Rectal smooth muscle tissue (tissue), 1 donor: ENCODE data around the gene DRAXIN.

Experiments used
- H3K27ac ChIP-seq: one replicate; pipeline ENCODE4 v1.7.0; 2013; ENCODE audit warnings: low read depth, low read length, inconsistent platforms
- H3K27me3 ChIP-seq: one replicate; pipeline ENCODE4 v1.7.0; 2013; ENCODE audit warnings: low read length; ENCODE audit not compliant: control insufficient read depth, insufficient read depth
- H3K36me3 ChIP-seq: one replicate; pipeline ENCODE4 v1.7.0; 2013; ENCODE audit warnings: low read length; ENCODE audit not compliant: control insufficient read depth, insufficient read depth
- H3K4me1 ChIP-seq: one replicate; pipeline ENCODE4 v1.7.0; 2013; ENCODE audit warnings: low read length; ENCODE audit not compliant: control insufficient read depth, insufficient read depth
- H3K4me3 ChIP-seq: one replicate; pipeline ENCODE4 v1.7.0; 2013; ENCODE audit warnings: low read length
- H3K9ac ChIP-seq: one replicate; pipeline ENCODE4 v1.7.0; 2013; ENCODE audit warnings: low read length

The DRAXIN gene

DNA sequence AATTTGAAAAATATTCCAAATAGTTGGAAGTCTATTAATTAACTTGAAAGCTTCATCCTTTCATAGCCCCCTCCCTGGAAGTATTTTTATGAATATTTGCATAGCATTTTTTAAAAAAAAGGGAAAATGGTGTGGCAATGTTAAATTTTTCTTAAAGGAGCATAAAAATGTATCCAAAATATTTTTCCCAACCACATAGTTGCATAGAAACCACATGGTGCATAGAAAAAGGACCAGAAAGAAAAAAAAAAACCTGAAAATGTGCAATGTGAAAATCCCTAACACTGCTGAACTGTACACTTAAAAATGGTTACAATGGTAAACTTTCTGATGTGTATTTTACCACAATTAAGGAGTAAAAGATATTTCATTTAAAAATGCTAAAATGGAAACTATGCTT lies 78.5 kb downstream of the DRAXIN start:
- Histone ChIP-seq H3K36me3 (no peaks in the 10 kb centered on the region), H3K4me3 (no peak overlapping the region), H3K27me3 (no peaks in the 10 kb centered on the region), H3K4me1 (no peaks in the 10 kb centered on the region), H3K9ac (no peak overlapping the region), H3K27ac (no peak overlapping the region)

DNA sequence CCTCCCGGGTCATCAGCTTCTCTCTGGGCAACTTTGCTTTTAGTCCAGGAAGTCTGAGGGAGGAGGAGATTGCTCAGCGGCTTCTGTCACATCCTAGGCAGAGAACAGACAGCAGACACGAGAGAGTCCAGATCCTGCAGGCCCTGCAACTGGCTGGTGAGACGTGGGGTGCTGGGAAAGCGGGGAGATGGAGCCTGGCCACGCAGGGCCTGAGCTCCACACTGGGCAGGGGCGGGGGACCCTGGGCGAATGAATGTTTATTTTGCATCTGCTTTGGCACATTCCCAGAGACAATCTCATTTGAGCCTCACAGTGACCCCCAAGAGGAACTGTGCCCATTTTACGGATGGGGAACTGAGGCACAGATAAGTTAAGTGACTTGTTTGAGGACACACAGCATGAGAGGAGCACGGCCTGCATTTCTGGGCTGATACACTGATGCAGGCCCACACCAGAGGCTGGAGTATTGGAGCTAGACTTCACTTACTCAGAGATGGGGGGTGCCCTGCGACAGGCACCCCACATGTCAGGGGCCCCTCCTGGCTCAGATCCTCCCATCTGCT lies 80.1 kb downstream of the DRAXIN start:
- Histone ChIP-seq H3K4me3 (no peak overlapping the region), H3K9ac (no peak overlapping the region), H3K27ac (no peak overlapping the region), H3K4me1 (no peaks in the 10 kb centered on the region), H3K27me3 (no peaks in the 10 kb centered on the region), H3K36me3 (no peaks in the 10 kb centered on the region)

DNA sequence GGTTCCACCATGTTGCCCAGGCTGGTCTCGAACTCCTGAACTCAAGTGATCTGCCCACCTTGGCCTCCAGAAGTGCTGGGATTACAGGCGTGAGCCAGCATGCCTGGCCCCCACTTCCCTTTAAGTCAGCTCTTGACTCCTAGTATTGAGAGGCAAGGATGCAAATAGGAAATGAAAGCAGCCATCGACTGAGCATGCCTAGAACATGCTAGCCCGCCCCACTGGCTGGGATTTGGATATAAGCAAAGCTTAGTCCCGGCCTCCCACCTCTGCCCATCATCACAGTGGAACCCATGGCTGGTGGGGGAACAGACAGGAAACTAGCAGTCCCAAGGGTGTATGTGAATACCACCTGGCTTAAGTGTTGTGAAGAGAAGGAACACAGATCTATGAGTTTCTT lies 80.9 kb downstream of the DRAXIN start:
- Histone ChIP-seq H3K36me3 (no peaks in the 10 kb centered on the region), H3K27ac (no peak overlapping the region), H3K9ac (no peak overlapping the region), H3K4me3 (no peak overlapping the region), H3K27me3 (no peaks in the 10 kb centered on the region), H3K4me1 (no peaks in the 10 kb centered on the region)

DNA sequence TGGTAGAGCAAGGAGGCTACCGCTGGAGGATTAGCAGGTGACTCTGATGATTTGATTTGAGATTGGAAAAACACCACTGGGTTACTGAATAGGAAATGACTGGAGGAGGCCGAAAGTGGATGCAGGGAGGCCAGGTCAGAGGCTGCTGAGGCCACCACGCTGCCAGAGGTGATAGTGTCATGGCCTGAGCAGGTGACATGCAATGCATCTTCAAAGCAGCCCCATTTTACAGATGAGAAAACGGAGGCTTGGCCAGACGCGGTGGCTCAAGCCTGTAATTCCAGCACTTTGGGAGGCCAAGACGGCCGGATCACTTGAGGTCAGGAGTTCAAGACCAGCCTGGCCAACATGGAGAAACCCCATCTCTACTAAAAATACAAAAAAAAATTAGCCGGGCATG lies 83.2 kb downstream of the DRAXIN start:
- H3K27me3 ChIP-seq: no peaks in the 10 kb centered on the region
- H3K27ac ChIP-seq: no peak overlapping the region
- H3K9ac ChIP-seq: no peak overlapping the region
- no peaks in the 10 kb centered on the region for H3K4me1 ChIP-seq
- H3K4me3 ChIP-seq: no peak overlapping the region
- no peaks in the 10 kb centered on the region for H3K36me3 ChIP-seq
